HG03064 (cell line): ENCODE measurements around the gene ZFP1.
"Not testable (repeated sequence)": the region's sequence is repeated elsewhere in the genome, so short reads cannot be mapped to it uniquely, and the experiment has no call there.

Experiments used
- ATAC-seq: cut with Tn5 transposase; IDR thresholded peaks from one replicate; pipeline ENCODE4 v1.9.1; 2021; ENCODE audit warnings: low read depth; ENCODE audit not compliant: unreplicated experiment

The ZFP1 gene

GRCh38 chr16:75112734-75113491, 35.4 kb upstream of the ZFP1 start:
- ATAC-seq = no peak

- ATAC-seq = no peak
Measured at GRCh38 chr16:75113541-75114121, 34.7 kb upstream of the ZFP1 start.

- ATAC-seq = no peak
Measured at GRCh38 chr16:75114179-75114945, 34.0 kb upstream of the ZFP1 start.

- no peak for ATAC-seq
Measured at GRCh38 chr16:75114946-75115825, 33.1 kb upstream of the ZFP1 start.

- no peak for ATAC-seq
Measured at GRCh38 chr16:75116081-75116910, 32.0 kb upstream of the ZFP1 start, which contains the start of gene LDHD. Gene LDHD (minus strand): TSS chr16:75116780. CDS start chr16:75116720, 60 bp downstream.

GRCh38 chr16:75116911-75117245, 31.4 kb upstream of the ZFP1 start:
- no peak for ATAC-seq

- no peak for ATAC-seq
Measured at GRCh38 chr16:75118943-75119539, 29.3 kb upstream of the ZFP1 start.

GRCh38 chr16:75120253-75120652, 28.1 kb upstream of the ZFP1 start:
- ATAC-seq = no peak

- no peak for ATAC-seq
Measured at GRCh38 chr16:75121949-75122568, 26.3 kb upstream of the ZFP1 start.

GRCh38 chr16:75122609-75123008, 25.7 kb upstream of the ZFP1 start:
- no peak for ATAC-seq

- ATAC-seq = no peak
Measured at GRCh38 chr16:75127713-75128415, 20.5 kb upstream of the ZFP1 start.

GRCh38 chr16:75129421-75130149, 18.7 kb upstream of the ZFP1 start:
- ATAC-seq = not testable (repeated sequence)

- no peak for ATAC-seq
Measured at GRCh38 chr16:75130150-75130771, 18.1 kb upstream of the ZFP1 start.

GRCh38 chr16:75131081-75131480, 17.2 kb upstream of the ZFP1 start:
- ATAC-seq = no peak

GRCh38 chr16:75138233-75138632, 10.1 kb upstream of the ZFP1 start:
- ATAC-seq = no peak

GRCh38 chr16:75138636-75139035, 9.7 kb upstream of the ZFP1 start:
- ATAC-seq = no peak

GRCh38 chr16:75139498-75139897, 8.8 kb upstream of the ZFP1 start:
- ATAC-seq = no peak
